GM23248 (cell line): ENCODE data around the gene KRT38. TPM values are rescaled to one million over a fixed set of nuclear protein-coding genes. Genes with fewer than 3 reads are reported as not detected.

Experiments
- DNase-seq: peaks from one replicate; pipeline ENCODE4 v3.0.0-alpha.2; 2015
- H2AFZ ChIP-seq: fragments of 200-600 bp; sonication (generic); 2 replicates; pipeline ENCODE4 v1.6.1; 2016; ENCODE audit warnings: antibody characterized with exemption
- H3F3A ChIP-seq: fragments of 200-600 bp; sonication (generic); 2 replicates; pipeline ENCODE4 v1.6.1; 2016; ENCODE audit warnings: mild to moderate bottlenecking, antibody characterized with exemption, mixed run types; ENCODE audit not compliant: insufficient read depth
- H3K27ac ChIP-seq: fragments of 200-600 bp; sonication (generic); 2 replicates; pipeline ENCODE4 v1.5.1; 2016; ENCODE audit warnings: mild to moderate bottlenecking
- H3K27me3 ChIP-seq: fragments of 200-600 bp; sonication (generic); replicated peaks from 2 replicates; pipeline ENCODE4 v1.6.1; 2016; ENCODE audit warnings: mild to moderate bottlenecking; ENCODE audit not compliant: insufficient read depth
- H3K36me3 ChIP-seq: fragments of 200-600 bp; sonication (generic); 2 replicates; pipeline ENCODE4 v1.6.1; 2016; ENCODE audit warnings: low read depth, mild to moderate bottlenecking
- H3K4me1 ChIP-seq: fragments of 200-600 bp; sonication (generic); 2 replicates; pipeline ENCODE4 v1.6.1; 2016; ENCODE audit warnings: mild to moderate bottlenecking; ENCODE audit not compliant: insufficient read depth
- H3K4me2 ChIP-seq: fragments of 200-600 bp; sonication (generic); one replicate; pipeline ENCODE4 v1.6.1; 2016; ENCODE audit warnings: mild to moderate bottlenecking; ENCODE audit not compliant: unreplicated experiment
- H3K4me3 ChIP-seq: fragments of 200-600 bp; sonication (generic); 2 replicates; pipeline ENCODE4 v1.5.1; 2016; ENCODE audit warnings: mild to moderate bottlenecking
- H3K79me2 ChIP-seq: fragments of 200-600 bp; sonication (generic); 2 replicates; pipeline ENCODE4 v1.6.1; 2016; ENCODE audit warnings: mild to moderate bottlenecking; ENCODE audit not compliant: insufficient read depth
- H3K9ac ChIP-seq: fragments of 200-600 bp; sonication (generic); 2 replicates; pipeline ENCODE4 v1.6.1; 2016; ENCODE audit warnings: mild to moderate bottlenecking
- H3K9me2 ChIP-seq: fragments of 200-600 bp; sonication (generic); 2 replicates; pipeline ENCODE4 v1.6.1; 2016; ENCODE audit warnings: mixed run types, mild to moderate bottlenecking, moderate library complexity; ENCODE audit not compliant: insufficient read depth
- H3K9me3 ChIP-seq: fragments of 200-600 bp; sonication (generic); one replicate; pipeline ENCODE4 v1.6.1; 2017; ENCODE audit warnings: low read depth
- H4K20me1 ChIP-seq: fragments of 200-600 bp; sonication (generic); 2 replicates; pipeline ENCODE4 v1.6.0; 2016; ENCODE audit not compliant: insufficient read depth
- EZH2 ChIP-seq: fragments of 200-600 bp; sonication (generic); IDR thresholded peaks from 2 replicates; pipeline ENCODE4 v1.6.1; 2018; ENCODE audit warnings: antibody characterized with exemption, mild to moderate bottlenecking; ENCODE audit not compliant: insufficient read depth, poor library complexity, severe bottlenecking
- EZH2phosphoT487 ChIP-seq: fragments of 200-600 bp; sonication (generic); IDR thresholded peaks from 2 replicates; pipeline ENCODE4 v1.6.1; 2018; ENCODE audit warnings: antibody characterized with exemption, moderate library complexity, mild to moderate bottlenecking, low read depth; ENCODE audit not compliant: insufficient read depth
- WGBS, 2 experiments: methylation state at CpG; one replicate each; pipeline ENCODE4 v1.1.6; 2015 to 2017; ENCODE audit warnings: low lambda C conversion rate in 2 of 2, low coverage in 1 of 2; ENCODE audit errors: missing lambda C conversion rate in 2 of 2; 5-methylcytosine and 5-hydroxymethylcytosine counted together
- in situ Hi-C: fragments of 300-500 bp; cut with MboI; formaldehyde crosslinking; loops from 2 replicates; pipeline ENCODE4 v1.15.0; 2020
- polyA plus RNA-seq: library from polyadenylated mRNA; unstranded; fragments of >200 nt; fragmentation: Nextera tagmentation; extraction: Ambion mirVana; gene quantifications from 2 replicates; pipeline ENCODE4 v1.2.1, GENCODE V29; 2016
- total RNA-seq: library from RNA; depleted of rRNA; stranded (reverse); fragments of >200 nt; shearing (Covaris generic); gene quantifications from 2 replicates; pipeline ENCODE4 v1.2.3, GENCODE V29; 2014

The KRT38 gene
- total and polyA plus RNA-seq, 2 experiments from 2014 or later: not detected

GRCh38 chr17:41456204-41456603, 15.4 kb upstream of the KRT38 start:
- in situ Hi-C loops: no loop called here
- peaks cover 7% of the 10 kb centered on the region; the same call in 1 of the 2 replicates for H3F3A ChIP-seq
- no peaks in the 10 kb centered on the region for H3K9me2 ChIP-seq
- H3K36me3 ChIP-seq: no peaks in the 10 kb centered on the region
- no peak overlapping the region for H3K27ac ChIP-seq
- H3K4me2 ChIP-seq: no peak overlapping the region
- H3K4me1 ChIP-seq: peaks cover 10% of the 10 kb centered on the region; the same call in 1 of the 2 replicates
- DNase-seq: no peak
- H3K27me3 ChIP-seq: peaks cover 33% of the 10 kb centered on the region
- H4K20me1 ChIP-seq: no peaks in the 10 kb centered on the region
- no peaks in the 10 kb centered on the region for H3K79me2 ChIP-seq
- no peak overlapping the region for H2AFZ ChIP-seq
- no peaks in the 10 kb centered on the region for H3K9me3 ChIP-seq
- H3K4me3 ChIP-seq: no peak overlapping the region
- TF ChIP-seq EZH2 (no peak), EZH2phosphoT487 (no peak)
- WGBS, 2 experiments: 89 to 96% methylated on average over 3 of the region's 3 CpGs
- H3K9ac ChIP-seq: no peak overlapping the region

GRCh38 chr17:41455236-41455635, 14.5 kb upstream of the KRT38 start:
- Histone ChIP-seq H3K27me3 (peaks cover 24% of the 10 kb centered on the region; the same call in 1 of the 2 replicates), H3K4me3 (no peak overlapping the region), H3K4me1 (peaks cover 10% of the 10 kb centered on the region; the same call in 1 of the 2 replicates), H3K4me2 (peak overlapping the region; percentile 21), H3K27ac (no peak overlapping the region), H3F3A (peaks cover 7% of the 10 kb centered on the region; the same call in 1 of the 2 replicates), H3K9ac (no peak overlapping the region), H4K20me1 (no peaks in the 10 kb centered on the region), H3K9me3 (no peaks in the 10 kb centered on the region), H2AFZ (no peak overlapping the region), H3K36me3 (no peaks in the 10 kb centered on the region), H3K9me2 (no peaks in the 10 kb centered on the region), H3K79me2 (no peaks in the 10 kb centered on the region)
- DNase-seq: peak; percentile 63
- TF ChIP-seq EZH2 (no peak), EZH2phosphoT487 (no peak)
- 94 to 100% methylated on average over 1 of the region's 1 CpG for WGBS, 2 experiments
- in situ Hi-C loops: no loop called here

GRCh38 chr17:41453066-41453465, 12.3 kb upstream of the KRT38 start:
- H3K4me2 ChIP-seq: no peak overlapping the region
- peaks cover 10% of the 10 kb centered on the region; the same call in 1 of the 2 replicates for H3K27me3 ChIP-seq
- H3K36me3 ChIP-seq: no peaks in the 10 kb centered on the region
- in situ Hi-C loops: no loop called here
- H3K4me3 ChIP-seq: no peak overlapping the region
- H3K79me2 ChIP-seq: no peaks in the 10 kb centered on the region
- TF ChIP-seq EZH2 (no peak), EZH2phosphoT487 (no peak)
- H3K4me1 ChIP-seq: peaks cover 10% of the 10 kb centered on the region; the same call in 1 of the 2 replicates
- no peak overlapping the region for H3K9ac ChIP-seq
- 94 to 96% methylated on average over 3 of the region's 3 CpGs for WGBS, 2 experiments
- H2AFZ ChIP-seq: no peak overlapping the region
- no peaks in the 10 kb centered on the region for H3K9me2 ChIP-seq
- no peak overlapping the region for H3K27ac ChIP-seq
- no peak for DNase-seq
- no peaks in the 10 kb centered on the region for H3K9me3 ChIP-seq
- H3F3A ChIP-seq: peaks cover 7% of the 10 kb centered on the region; the same call in 1 of the 2 replicates
- no peaks in the 10 kb centered on the region for H4K20me1 ChIP-seq

GRCh38 chr17:41452281-41452680, 11.5 kb upstream of the KRT38 start:
- in situ Hi-C loops: no loop called here

More at GRCh38 chr17:41452281-41452680, 11.5 kb upstream of the KRT38 start:
- H3K36me3 ChIP-seq: no peaks in the 10 kb centered on the region
- no peaks in the 10 kb centered on the region for H3K79me2 ChIP-seq
- no peak overlapping the region for H2AFZ ChIP-seq
- no peak overlapping the region for H3K4me2 ChIP-seq
- H3K27ac ChIP-seq: no peak overlapping the region
- no peaks in the 10 kb centered on the region for H3K9me2 ChIP-seq
- peaks cover 9% of the 10 kb centered on the region; the same call in 1 of the 2 replicates for H3F3A ChIP-seq
- no peak overlapping the region for H3K9ac ChIP-seq
- no peak for DNase-seq
- no peaks in the 10 kb centered on the region for H3K9me3 ChIP-seq
- peaks cover 2% of the 10 kb centered on the region; the same call in 1 of the 2 replicates for H3K27me3 ChIP-seq
- TF ChIP-seq EZH2: no peak
- TF ChIP-seq EZH2phosphoT487: no peak
- H3K4me1 ChIP-seq: peaks cover 12% of the 10 kb centered on the region
- no peaks in the 10 kb centered on the region for H4K20me1 ChIP-seq
- H3K4me3 ChIP-seq: no peak overlapping the region
- 50 to 58% methylated on average over 4 of the region's 4 CpGs for WGBS, 2 experiments
